ENCODE measurements around the gene GABRB1.

Gene GABRB1

GRCh38 chr4:47045261-47045660 is 13.9 kb downstream of the GABRB1 start:
- DNase-seq (ENCODE audit: low read depth in 4 of 4, low spot score in 1 of 4): no peak

GRCh38 chr4:47049347-47049746 is 18.0 kb downstream of the GABRB1 start:
- no peak for DNase-seq (ENCODE audit: low read depth in 4 of 4, low spot score in 1 of 4)

GRCh38 chr4:47050761-47051725 is 19.7 kb downstream of the GABRB1 start:
- DNase-seq (ENCODE audit: low read depth in 4 of 4, low spot score in 1 of 4): no peak

GRCh38 chr4:47053485-47053884 is 22.1 kb downstream of the GABRB1 start:
- DNase-seq (ENCODE audit: low read depth in 4 of 4, low spot score in 1 of 4): no peak

DNA sequence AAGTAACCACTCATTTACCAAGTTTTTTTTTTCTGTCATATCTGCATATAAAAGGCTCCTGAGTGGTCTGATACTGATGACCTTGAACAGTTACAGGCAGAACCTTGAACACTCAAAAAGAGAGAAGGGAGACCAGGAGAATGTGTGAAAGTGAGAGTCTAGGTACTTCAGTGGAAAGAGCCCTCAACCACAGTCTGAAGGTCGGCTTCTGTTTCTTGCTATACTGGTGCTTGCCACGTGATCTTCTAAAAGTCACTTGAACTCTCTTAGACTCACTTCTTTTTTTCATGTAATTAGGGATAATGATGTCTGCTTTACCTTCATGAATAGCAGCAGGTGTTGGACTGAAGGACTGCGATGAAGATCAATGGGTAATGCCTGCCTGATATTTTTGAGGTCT is 22.8 kb downstream of the GABRB1 start:
- no peak for DNase-seq (ENCODE audit: low read depth in 4 of 4, low spot score in 1 of 4)

DNA sequence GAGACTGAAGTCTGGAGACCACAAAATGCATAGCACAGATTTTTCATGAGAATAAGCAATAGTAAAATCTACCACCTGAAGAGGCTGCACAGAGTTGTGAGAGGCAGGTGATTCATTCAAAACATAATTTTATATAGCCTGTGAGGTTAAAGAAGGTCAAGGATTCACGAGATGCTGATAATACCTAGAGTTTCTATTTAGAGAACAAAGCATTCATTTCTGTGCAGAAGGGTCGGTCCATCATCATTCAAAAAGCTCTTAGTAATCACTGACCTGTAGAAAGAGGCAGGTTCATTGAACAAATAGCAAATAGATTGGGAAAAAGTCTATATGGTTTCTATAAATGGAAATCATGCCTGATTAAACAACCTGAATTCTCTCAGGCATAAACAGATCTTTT is 26.6 kb downstream of the GABRB1 start:
- no peak for DNase-seq (ENCODE audit: low read depth in 4 of 4, low spot score in 1 of 4)

GRCh38 chr4:47060561-47060960 is 29.2 kb downstream of the GABRB1 start:
- no peak for DNase-seq (ENCODE audit: low read depth in 4 of 4, low spot score in 1 of 4)

DNA sequence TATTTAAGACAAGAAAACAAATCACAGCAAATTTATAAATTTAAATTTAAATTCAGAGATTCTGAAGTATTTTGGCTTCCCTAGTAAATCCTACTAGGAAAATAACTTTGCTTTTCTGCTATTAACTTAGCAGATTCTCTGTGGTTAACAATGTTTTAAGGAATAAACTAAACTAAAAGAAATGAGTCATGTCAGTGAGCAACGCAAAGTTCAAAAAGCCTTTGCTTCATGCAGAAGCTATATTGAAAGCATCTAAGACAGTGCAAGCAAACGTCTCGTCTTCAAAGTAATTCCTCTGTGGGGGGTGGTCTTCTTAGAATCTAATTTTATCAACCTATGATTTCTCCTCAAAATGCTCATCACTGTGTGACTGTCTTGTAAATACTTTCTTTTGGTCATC is 30.1 kb downstream of the GABRB1 start:
- DNase-seq (ENCODE audit: low read depth in 4 of 4, low spot score in 1 of 4): no peak

GRCh38 chr4:47065051-47065481 is 33.7 kb downstream of the GABRB1 start:
- DNase-seq (ENCODE audit: low read depth in 4 of 4, low spot score in 1 of 4): no peak

DNA sequence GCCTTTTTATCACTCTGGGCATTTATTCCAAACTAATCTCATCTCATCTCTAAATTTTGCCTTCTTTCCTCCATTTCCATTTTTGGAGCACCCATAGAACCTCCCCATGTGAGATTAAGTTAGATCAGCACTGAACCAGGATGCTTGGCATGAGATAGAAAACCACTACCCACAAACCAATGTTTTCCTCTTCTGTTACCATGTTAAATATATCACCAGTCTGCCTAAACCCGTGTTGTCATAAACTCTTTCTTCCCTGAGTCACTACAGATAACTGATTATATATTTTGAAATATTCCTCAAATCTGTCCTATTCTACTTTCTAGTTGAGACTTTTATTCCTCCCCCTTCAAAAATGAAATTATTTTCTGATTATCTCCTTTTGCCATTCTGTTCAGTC is 37.6 kb downstream of the GABRB1 start:
- DNase-seq (ENCODE audit: low read depth in 4 of 4, low spot score in 1 of 4): no peak

DNA sequence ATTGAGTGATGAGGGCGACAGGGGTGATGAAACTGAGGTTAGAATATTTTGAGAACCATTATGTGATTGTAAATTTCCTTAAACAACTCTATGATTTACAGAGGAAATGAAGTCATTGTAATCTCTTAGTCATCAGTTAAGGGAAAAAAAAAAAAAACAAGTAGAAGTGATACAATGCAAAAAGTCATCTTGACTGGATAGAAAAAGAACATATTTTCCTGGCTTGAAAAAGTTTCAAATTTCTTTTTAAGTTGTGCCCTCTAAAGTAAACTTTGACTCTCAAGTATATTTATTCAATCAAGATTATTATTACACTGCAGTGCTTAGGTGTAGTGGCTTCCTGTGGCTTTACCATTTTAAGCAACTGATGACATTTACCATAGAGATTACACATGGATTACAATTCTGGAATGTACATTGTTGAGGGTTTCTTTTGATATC is 40.6 kb downstream of the GABRB1 start:
- no peak for DNase-seq (ENCODE audit: low read depth in 4 of 4, low spot score in 1 of 4)

GRCh38 chr4:47073647-47074046 is 42.3 kb downstream of the GABRB1 start:
- no peak for DNase-seq (ENCODE audit: low read depth in 4 of 4, low spot score in 1 of 4)

- DNase-seq (ENCODE audit: low read depth in 4 of 4, low spot score in 1 of 4): no peak
These were observed 43.4 kb downstream of the GABRB1 start for GRCh38 chr4:47074816-47075215.

DNA sequence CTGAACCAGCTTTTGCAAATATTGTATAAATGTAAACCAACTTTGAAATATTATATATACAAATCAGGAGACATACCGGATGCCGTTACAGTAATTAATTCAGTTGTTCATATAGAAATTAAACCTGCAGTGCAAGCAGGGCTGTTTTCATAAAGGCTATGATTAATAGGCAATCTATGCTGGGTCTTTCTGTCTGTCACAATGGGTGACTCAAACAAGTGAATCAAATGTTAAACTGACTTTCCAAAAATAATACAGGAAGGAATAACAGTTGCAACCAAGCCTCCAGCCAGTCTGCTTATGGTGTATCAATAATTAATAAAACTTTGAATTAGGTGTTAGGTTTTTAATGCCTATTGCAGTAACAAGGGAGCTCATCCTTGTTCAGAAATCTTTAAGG is 43.9 kb downstream of the GABRB1 start:
- DNase-seq (ENCODE audit: low read depth in 4 of 4, low spot score in 1 of 4): no peak

- DNase-seq (ENCODE audit: low read depth in 4 of 4, low spot score in 1 of 4): no peak
These were observed 44.6 kb downstream of the GABRB1 start for GRCh38 chr4:47075919-47076318.

DNA sequence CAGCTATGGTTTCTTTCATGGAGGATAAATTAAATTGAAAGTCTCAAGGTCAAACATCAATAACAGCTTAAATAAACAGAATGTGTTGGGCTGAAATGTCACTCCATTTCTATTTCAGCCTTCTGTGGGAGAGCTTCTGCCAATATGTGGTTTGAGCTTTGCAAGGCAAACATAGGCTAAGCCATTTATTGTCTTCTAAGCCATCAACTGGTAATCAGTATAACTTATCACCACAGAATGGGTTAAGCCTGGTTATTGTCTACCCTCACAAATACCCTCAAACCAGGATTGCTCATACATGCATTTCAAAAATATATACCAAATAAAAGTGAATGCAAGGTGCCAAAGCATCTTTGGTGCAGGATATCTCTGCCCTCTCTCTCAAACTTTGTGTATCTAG is 52.7 kb downstream of the GABRB1 start:
- no peak for DNase-seq (ENCODE audit: low read depth in 4 of 4, low spot score in 1 of 4)

GRCh38 chr4:47084795-47085194 is 53.4 kb downstream of the GABRB1 start:
- DNase-seq (ENCODE audit: low read depth in 4 of 4, low spot score in 1 of 4): no peak

DNA sequence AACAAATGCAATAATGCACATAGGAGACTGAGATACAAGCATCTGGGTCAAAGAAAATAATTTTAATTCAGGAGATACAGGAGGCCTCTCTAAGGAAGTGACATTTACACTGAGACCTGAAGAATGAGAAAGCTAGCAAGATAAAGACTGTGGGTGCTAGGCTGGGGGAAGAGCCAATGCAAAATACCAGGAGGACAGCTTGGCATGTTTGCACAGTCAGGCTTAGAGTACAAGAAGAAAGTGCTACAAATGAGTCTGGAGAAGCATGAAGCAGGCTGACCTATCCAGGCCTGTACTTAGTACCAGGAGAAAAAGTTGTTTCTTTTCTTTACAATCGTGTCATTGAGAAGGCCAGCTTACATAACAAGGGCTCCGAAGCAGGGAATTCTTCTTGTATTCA is 56.9 kb downstream of the GABRB1 start:
- DNase-seq (ENCODE audit: low read depth in 4 of 4, low spot score in 1 of 4): no peak

GRCh38 chr4:47095884-47096283 is 64.5 kb downstream of the GABRB1 start:
- no peak for DNase-seq (ENCODE audit: low read depth in 4 of 4, low spot score in 1 of 4)

GRCh38 chr4:47101453-47101852 is 70.1 kb downstream of the GABRB1 start:
- no peak for DNase-seq (ENCODE audit: low read depth in 4 of 4, low spot score in 1 of 4)

- no peak for DNase-seq (ENCODE audit: low read depth in 4 of 4, low spot score in 1 of 4)
These were observed 73.6 kb downstream of the GABRB1 start for GRCh38 chr4:47104986-47105385.

- no peak for DNase-seq (ENCODE audit: low read depth in 4 of 4, low spot score in 1 of 4)
These were observed 75.2 kb downstream of the GABRB1 start for GRCh38 chr4:47106561-47106960.

GRCh38 chr4:47109379-47109778 is 78.0 kb downstream of the GABRB1 start:
- DNase-seq (ENCODE audit: low read depth in 4 of 4, low spot score in 1 of 4): no peak

Measured in stimulated activated CD4-positive, alpha-beta T cell treated with anti-CD3 and anti-CD28 coated beads, Interleukin-1b, Interleukin-23, amount 100 ng/mL, for 24 hours (primary cell).